Nephron (organoid): ENCODE data around the gene STT3B.

ENCODE experiments used
- H3K27ac Mint-ChIP-seq, 3 experiments: 2 replicates each; pipeline ENCODE4 v1.8.0; 2020; ENCODE audit warnings: mixed read lengths in 3 of 3, mild to moderate bottlenecking in 2 of 3, moderate library complexity in 1 of 3
- H3K27me3 Mint-ChIP-seq: 2 replicates; pipeline ENCODE4 v1.8.0; 2021; ENCODE audit warnings: low read depth, mild to moderate bottlenecking, moderate library complexity, mixed read lengths
- H3K36me3 Mint-ChIP-seq: 2 replicates; pipeline ENCODE4 v1.8.0; 2020; ENCODE audit warnings: low read depth, mixed read lengths
- H3K4me1 Mint-ChIP-seq: 2 replicates; pipeline ENCODE4 v1.8.0; 2020; ENCODE audit warnings: mixed read lengths
- H3K4me3 Mint-ChIP-seq, 3 experiments: 2 replicates each; pipeline ENCODE4 v1.8.0; 2020; ENCODE audit warnings: mild to moderate bottlenecking in 3 of 3, mixed read lengths in 3 of 3, moderate library complexity in 2 of 3
- H3K9me3 Mint-ChIP-seq: 2 replicates; pipeline ENCODE4 v1.8.0; 2020; ENCODE audit warnings: mixed read lengths
- TF ChIP-seq, protein P1 (sequence below), 3 experiments: fragments of 200-600 bp; sonication (generic); IDR thresholded peaks; one replicate each; pipeline ENCODE4 v1.5.0; 2021; ENCODE audit warnings: antibody characterized with exemption in 3 of 3; ENCODE audit not compliant: unreplicated experiment in 3 of 3

Gene STT3B

DNA sequence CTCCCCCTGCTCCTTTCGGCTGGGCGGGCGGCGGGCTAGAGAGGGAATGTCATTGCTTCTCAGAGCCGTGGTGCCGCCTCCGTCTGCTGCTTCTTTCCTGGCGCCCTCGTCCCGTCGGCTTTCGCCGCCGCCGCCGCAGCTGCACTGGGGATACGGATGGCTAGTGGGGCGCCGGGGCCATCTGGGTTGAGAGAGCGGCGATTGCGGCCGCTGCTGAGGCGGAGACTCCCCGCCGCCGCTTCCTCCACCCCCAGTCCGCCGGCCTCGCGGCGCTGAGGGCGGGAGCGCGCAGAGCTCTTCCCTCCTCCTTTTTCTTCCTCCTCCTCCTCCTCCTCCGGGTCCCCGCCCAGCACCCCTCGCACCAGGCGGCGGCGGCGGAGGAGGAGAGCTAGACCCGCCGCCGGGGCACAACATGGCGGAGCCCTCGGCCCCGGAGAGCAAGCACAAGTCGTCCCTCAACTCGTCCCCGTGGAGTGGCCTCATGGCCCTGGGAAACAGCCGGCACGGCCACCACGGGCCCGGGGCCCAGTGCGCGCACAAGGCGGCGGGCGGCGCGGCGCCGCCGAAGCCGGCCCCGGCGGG lies at the start of gene STT3B:
Gene STT3B (plus strand): TSS at position 339 of the 582 bp plus-strand sequence. CDS start 74 bp downstream, at position 413.
- TF ChIP-seq, protein P1, sequence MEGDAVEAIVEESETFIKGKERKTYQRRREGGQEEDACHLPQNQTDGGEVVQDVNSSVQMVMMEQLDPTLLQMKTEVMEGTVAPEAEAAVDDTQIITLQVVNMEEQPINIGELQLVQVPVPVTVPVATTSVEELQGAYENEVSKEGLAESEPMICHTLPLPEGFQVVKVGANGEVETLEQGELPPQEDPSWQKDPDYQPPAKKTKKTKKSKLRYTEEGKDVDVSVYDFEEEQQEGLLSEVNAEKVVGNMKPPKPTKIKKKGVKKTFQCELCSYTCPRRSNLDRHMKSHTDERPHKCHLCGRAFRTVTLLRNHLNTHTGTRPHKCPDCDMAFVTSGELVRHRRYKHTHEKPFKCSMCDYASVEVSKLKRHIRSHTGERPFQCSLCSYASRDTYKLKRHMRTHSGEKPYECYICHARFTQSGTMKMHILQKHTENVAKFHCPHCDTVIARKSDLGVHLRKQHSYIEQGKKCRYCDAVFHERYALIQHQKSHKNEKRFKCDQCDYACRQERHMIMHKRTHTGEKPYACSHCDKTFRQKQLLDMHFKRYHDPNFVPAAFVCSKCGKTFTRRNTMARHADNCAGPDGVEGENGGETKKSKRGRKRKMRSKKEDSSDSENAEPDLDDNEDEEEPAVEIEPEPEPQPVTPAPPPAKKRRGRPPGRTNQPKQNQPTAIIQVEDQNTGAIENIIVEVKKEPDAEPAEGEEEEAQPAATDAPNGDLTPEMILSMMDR (IDR thresholded peaks at IDR 0.05; ENCODE audit: unreplicated experiment in 3 of 3) = no peak
- H3K9me3 Mint-ChIP-seq = no peaks in the 10 kb centered on the region
- H3K4me3 Mint-ChIP-seq = peak within 1 kb of the TSS in 1 of 3 experiments; percentile 100
- peaks cover 8% of the 10 kb centered on the region for H3K36me3 Mint-ChIP-seq
- H3K4me1 Mint-ChIP-seq = peaks cover 22% of the 10 kb centered on the region
- peak within 1 kb of the TSS; percentile 97 to 100 (median 100) for H3K27ac Mint-ChIP-seq
- no peaks in the 10 kb centered on the region for H3K27me3 Mint-ChIP-seq

DNA sequence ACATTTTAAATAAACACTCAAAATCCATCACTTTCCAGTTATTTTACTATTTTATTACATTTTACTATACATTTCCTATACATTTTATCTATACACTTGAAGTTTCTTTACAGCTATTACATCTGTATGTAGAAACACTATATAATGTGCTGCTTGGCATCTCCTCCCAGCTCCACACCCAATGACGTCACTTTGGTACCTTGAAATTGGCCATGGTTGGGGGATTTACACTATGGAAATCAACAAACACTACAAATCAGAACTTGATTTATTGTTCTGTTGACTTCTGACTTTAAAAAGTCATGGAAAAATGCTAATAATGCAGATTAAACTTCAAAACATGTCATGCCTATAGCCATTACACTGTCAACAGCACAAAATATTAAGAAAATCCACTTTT lies 48.9 kb upstream of the STT3B start:
- peaks cover 3% of the 10 kb centered on the region for H3K27me3 Mint-ChIP-seq
- TF ChIP-seq, protein P1 (IDR thresholded peaks at IDR 0.05; ENCODE audit: unreplicated experiment in 3 of 3) = no peak
- H3K9me3 Mint-ChIP-seq = peaks cover 2% of the 10 kb centered on the region
- H3K4me1 Mint-ChIP-seq = peaks cover 16% of the 10 kb centered on the region
- no peak overlapping the region for H3K27ac Mint-ChIP-seq
- H3K4me3 Mint-ChIP-seq = no peak overlapping the region
- no peaks in the 10 kb centered on the region for H3K36me3 Mint-ChIP-seq

DNA sequence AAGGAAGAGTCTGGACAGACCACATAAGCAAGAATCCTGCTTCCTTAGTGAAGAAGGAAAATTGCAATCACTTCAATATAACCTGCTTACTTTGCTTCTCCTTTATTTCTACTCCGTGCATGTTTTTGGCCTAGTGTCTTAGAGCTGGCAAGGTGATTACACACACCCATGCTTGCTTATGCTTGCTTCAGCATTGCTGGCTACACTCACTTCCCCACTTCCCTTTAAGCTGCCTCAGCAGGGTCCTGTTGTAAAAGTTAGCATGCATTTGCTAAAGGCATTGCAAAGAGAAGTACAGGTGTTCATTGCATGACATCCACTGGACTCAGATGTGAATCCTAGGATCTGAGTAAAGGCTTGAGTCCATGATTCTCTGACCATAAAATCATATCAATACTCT lies 47.5 kb upstream of the STT3B start:
- no peak overlapping the region for H3K27ac Mint-ChIP-seq
- H3K27me3 Mint-ChIP-seq = no peaks in the 10 kb centered on the region
- peaks cover 16% of the 10 kb centered on the region for H3K4me1 Mint-ChIP-seq
- TF ChIP-seq, protein P1 (IDR thresholded peaks at IDR 0.05; ENCODE audit: unreplicated experiment in 3 of 3) = no peak
- H3K36me3 Mint-ChIP-seq = no peaks in the 10 kb centered on the region
- peaks cover 2% of the 10 kb centered on the region for H3K9me3 Mint-ChIP-seq
- H3K4me3 Mint-ChIP-seq = no peak overlapping the region

DNA sequence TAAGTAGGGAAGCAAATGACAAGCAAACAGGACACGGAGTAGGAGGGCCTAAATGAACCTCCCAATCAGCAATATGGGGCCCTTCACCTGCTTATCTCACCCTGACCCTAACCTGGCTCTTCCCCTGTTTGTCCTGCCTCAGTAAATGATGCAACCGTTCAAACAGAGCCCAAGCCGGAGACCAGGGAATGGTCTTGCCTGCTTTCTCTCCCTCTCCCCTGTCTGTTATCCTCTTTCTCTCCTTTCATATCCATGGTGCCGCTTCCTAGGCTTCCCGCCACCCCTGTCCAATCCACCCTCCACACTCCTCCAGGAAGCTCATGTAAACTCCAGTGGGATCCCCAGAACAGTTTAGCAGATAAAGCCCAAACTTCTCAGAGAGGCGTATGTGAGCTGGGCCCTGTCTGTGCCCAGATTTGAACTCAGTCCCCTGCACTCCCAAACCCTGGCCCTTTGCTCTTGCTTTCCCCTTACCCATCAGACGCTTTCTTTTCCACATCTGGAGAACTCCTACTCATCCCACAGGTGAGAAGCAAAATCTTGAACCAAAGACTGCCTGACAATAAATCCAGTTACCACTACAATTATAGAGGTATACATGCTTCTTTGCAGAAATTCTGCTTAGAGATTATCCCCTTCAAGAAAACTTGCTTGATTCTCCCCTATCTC lies 45.7 kb upstream of the STT3B start:
- no peaks in the 10 kb centered on the region for H3K27me3 Mint-ChIP-seq
- no peak overlapping the region for H3K27ac Mint-ChIP-seq
- peaks cover 2% of the 10 kb centered on the region for H3K9me3 Mint-ChIP-seq
- H3K4me3 Mint-ChIP-seq = no peak overlapping the region
- H3K36me3 Mint-ChIP-seq = no peaks in the 10 kb centered on the region
- peaks cover 16% of the 10 kb centered on the region for H3K4me1 Mint-ChIP-seq
- TF ChIP-seq, protein P1 (IDR thresholded peaks at IDR 0.05; ENCODE audit: unreplicated experiment in 3 of 3) = no peak

DNA sequence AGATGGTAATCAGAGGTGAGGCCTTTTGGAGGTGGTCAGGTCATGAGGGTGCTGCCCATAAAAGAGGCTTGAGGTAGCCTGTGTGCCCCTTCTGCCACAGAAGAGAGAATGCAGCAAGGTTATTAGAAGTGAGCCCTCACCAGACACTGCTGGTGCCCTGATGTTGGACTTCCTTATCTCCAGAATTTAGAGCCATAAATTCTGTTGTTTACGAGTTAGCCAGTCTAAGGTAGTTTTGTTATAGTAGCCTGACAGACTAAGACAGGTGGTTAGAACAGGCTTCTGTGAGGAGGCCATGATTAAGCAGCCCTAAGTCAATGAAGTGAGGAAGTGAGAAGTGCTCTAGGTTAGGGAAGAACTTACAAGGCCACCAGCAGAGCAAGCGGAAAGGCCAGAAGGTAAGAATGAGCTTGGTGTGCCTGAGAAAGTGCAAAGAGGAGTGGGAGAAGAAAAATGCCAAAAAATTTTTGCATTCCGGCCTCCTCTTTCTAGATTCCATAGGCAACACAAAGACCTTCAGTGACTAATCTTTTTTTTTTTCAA lies 44.2 kb upstream of the STT3B start:
- Mint-ChIP-seq H3K4me1 (peaks cover 5% of the 10 kb centered on the region), H3K27me3 (no peaks in the 10 kb centered on the region), H3K27ac (no peak overlapping the region), H3K36me3 (no peaks in the 10 kb centered on the region), H3K9me3 (peaks cover 7% of the 10 kb centered on the region), H3K4me3 (no peak overlapping the region)
- TF ChIP-seq, protein P1 (IDR thresholded peaks at IDR 0.05; ENCODE audit: unreplicated experiment in 3 of 3) = no peak
